H1 (cell line): ENCODE results near the gene TXNRD2. TPM values are rescaled to one million over a fixed set of nuclear protein-coding genes. Genes with fewer than 3 reads are reported as not detected.
A peak's percentile ranks its signal among the peaks of the same experiment; 100 is the strongest.

Source experiments
- CTCF ChIA-PET: fragments of 300-600 bp; sonication (Branson Sonifier 250); formaldehyde crosslinking; loops from one replicate; lab custom pipeline; 2021; ENCODE audit not compliant: partially characterized antibody; lab: Charles Lee
- POLR2A ChIA-PET: fragments of 300-600 bp; sonication (Branson Sonifier 250); formaldehyde crosslinking; loops from one replicate; lab custom pipeline; 2021; ENCODE audit warnings: inconsistent platforms; ENCODE audit not compliant: partially characterized antibody; lab: Charles Lee
- DNase-seq, 2 experiments: peaks; one replicate each; pipeline versions ENCODE4 v3.0.0 to v3.0.0-alpha.2; 2010 to 2022; ENCODE audit warnings: low spot score in 2 of 2, low read depth in 1 of 2, mixed read lengths in 1 of 2
- FAIRE-seq: peaks from 2 replicates; lab custom pipeline; 2011; peaks lifted over from hg19 to GRCh38; lab: Jason Lieb, UNC
- H2AFZ ChIP-seq: 2 replicates; pipeline ENCODE4 v1.8.1; 2012; ENCODE audit warnings: low read length, inconsistent platforms
- H2AK5ac ChIP-seq: 2 replicates; pipeline ENCODE4 v1.6.1; 2013; ENCODE audit warnings: low read depth, low read length
- H2BK120ac ChIP-seq: replicated peaks from 2 replicates; pipeline ENCODE3; 2013; ENCODE audit warnings: low read depth, low read length, inconsistent platforms
- H2BK12ac ChIP-seq: 2 replicates; pipeline ENCODE4 v1.6.1; 2013; ENCODE audit warnings: low read depth, low read length
- H2BK15ac ChIP-seq: 2 replicates; pipeline ENCODE4 v1.6.1; 2013; ENCODE audit warnings: low read length
- H2BK20ac ChIP-seq: 2 replicates; pipeline ENCODE4 v1.6.1; 2013; ENCODE audit warnings: low read length
- H2BK5ac ChIP-seq: 2 replicates; pipeline ENCODE4 v1.6.1; 2013; ENCODE audit warnings: low read depth, low read length
- H3K14ac ChIP-seq: 2 replicates; pipeline ENCODE4 v1.6.1; 2013; ENCODE audit warnings: inconsistent platforms; ENCODE audit not compliant: insufficient read length
- H3K18ac ChIP-seq: 2 replicates; pipeline ENCODE4 v1.6.1; 2013; ENCODE audit warnings: low read length; ENCODE audit errors: extremely low read depth
- H3K23ac ChIP-seq: 2 replicates; pipeline ENCODE4 v1.6.1; 2013; ENCODE audit warnings: inconsistent platforms; ENCODE audit not compliant: insufficient read length
- H3K23me2 ChIP-seq: 2 replicates; pipeline ENCODE4 v1.6.1; 2013; ENCODE audit warnings: low read depth, low read length
- H3K27ac ChIP-seq: 2 replicates; pipeline ENCODE4 v1.6.1; 2011; ENCODE audit warnings: low read depth, low read length, inconsistent platforms
- H3K27me3 ChIP-seq, 4 experiments: replicated peaks in 1 of 4; 1 replicate in 1 of 4; 2 replicates in 3 of 4; pipeline versions ENCODE4 v1.6.1 to v1.8.1; 2011 to 2013; ENCODE audit warnings: low read length in 3 of 4, mild to moderate bottlenecking in 3 of 4, inconsistent platforms in 2 of 4, mixed read lengths in 2 of 4, moderate library complexity in 1 of 4; ENCODE audit not compliant: control insufficient read depth in 3 of 4, insufficient read depth in 3 of 4; ENCODE audit errors: extremely low read depth in 1 of 4
- H3K36me3 ChIP-seq, 4 experiments: 2 replicates each; pipeline versions ENCODE4 v1.6.1 to v1.8.1; 2011 to 2013; ENCODE audit warnings: mild to moderate bottlenecking in 4 of 4, low read length in 3 of 4, moderate library complexity in 2 of 4, control low read depth in 1 of 4, inconsistent platforms in 1 of 4; ENCODE audit not compliant: insufficient read depth in 4 of 4, control insufficient read depth in 2 of 4
- H3K4ac ChIP-seq: replicated peaks from 2 replicates; pipeline ENCODE3; 2013; ENCODE audit warnings: low read length, low read depth, mixed read lengths, inconsistent platforms; ENCODE audit not compliant: insufficient read length
- H3K4me1 ChIP-seq, 4 experiments: replicated peaks in 1 of 4; 1 replicate in 1 of 4; 2 replicates in 3 of 4; pipeline versions ENCODE4 v1.6.1 to v1.8.1; 2011 to 2013; ENCODE audit warnings: low read length in 3 of 4, inconsistent platforms in 2 of 4, mixed read lengths in 1 of 4; ENCODE audit not compliant: insufficient read depth in 4 of 4, control insufficient read depth in 3 of 4
- H3K4me2 ChIP-seq, 2 experiments: 2 replicates each; pipeline versions ENCODE4 v1.6.1 to v1.8.1; 2011 to 2013; ENCODE audit warnings: low read depth in 2 of 2, low read length in 2 of 2, control low read depth in 1 of 2, inconsistent platforms in 1 of 2, mild to moderate bottlenecking in 1 of 2; ENCODE audit not compliant: insufficient read depth in 1 of 2
- H3K4me3 ChIP-seq, 4 experiments: fragments of 200-600, 300-600 bp in 1 of 4; sonication (generic), shearing (Covaris generic), sonication (Bioruptor Twin) in 1 of 4; 2 replicates each; pipeline versions ENCODE4 v1.5.1 to v1.8.1; 2011 to 2016; ENCODE audit warnings: low read length in 4 of 4, low read depth in 3 of 4, control low read depth in 2 of 4, inconsistent platforms in 2 of 4, mild to moderate bottlenecking in 2 of 4, mixed read lengths in 1 of 4, moderate library complexity in 1 of 4; ENCODE audit not compliant: insufficient read depth in 2 of 4; ENCODE audit errors: extremely low read depth in 1 of 4
- H3K56ac ChIP-seq: replicated peaks from 2 replicates; pipeline ENCODE3; 2013; ENCODE audit warnings: low read depth, mild to moderate bottlenecking, mixed read lengths, low read length, inconsistent platforms; ENCODE audit not compliant: insufficient read length
- H3K79me1 ChIP-seq: 2 replicates; pipeline ENCODE4 v1.6.1; 2013; ENCODE audit warnings: low read depth, low read length, control low read depth
- H3K79me2 ChIP-seq, 2 experiments: 2 replicates each; pipeline versions ENCODE4 v1.6.1 to v1.8.1; 2012 to 2013; ENCODE audit warnings: low read length in 2 of 2, mild to moderate bottlenecking in 2 of 2, inconsistent platforms in 1 of 2; ENCODE audit not compliant: insufficient read depth in 2 of 2, control insufficient read depth in 1 of 2
- H3K9ac ChIP-seq, 4 experiments: replicated peaks in 1 of 4; 1 replicate in 1 of 4; 2 replicates in 3 of 4; pipeline versions ENCODE4 v1.6.1 to v1.8.1; 2011 to 2013; ENCODE audit warnings: low read depth in 3 of 4, low read length in 3 of 4, control low read depth in 2 of 4, mild to moderate bottlenecking in 2 of 4, moderate library complexity in 2 of 4, inconsistent platforms in 1 of 4; ENCODE audit errors: extremely low read depth in 1 of 4
- H3K9me3 ChIP-seq, 2 experiments: 2 replicates each; pipeline versions ENCODE4 v1.6.1 to v1.8.1; 2012 to 2013; ENCODE audit warnings: mild to moderate bottlenecking in 2 of 2, moderate library complexity in 2 of 2, control low read depth in 1 of 2, inconsistent platforms in 1 of 2, low read depth in 1 of 2, low read length in 1 of 2, mixed read lengths in 1 of 2; ENCODE audit not compliant: insufficient read depth in 2 of 2
- H4K20me1 ChIP-seq, 2 experiments: replicated peaks in 1 of 2; 2 replicates each; pipeline versions ENCODE3 to v1.8.1; 2011 to 2013; ENCODE audit warnings: inconsistent platforms in 2 of 2, low read length in 2 of 2, mild to moderate bottlenecking in 1 of 2; ENCODE audit not compliant: insufficient read depth in 2 of 2, control insufficient read depth in 1 of 2
- H4K5ac ChIP-seq: 2 replicates; pipeline ENCODE4 v1.6.1; 2013; ENCODE audit warnings: low read length, low read depth, mixed read lengths, inconsistent platforms; ENCODE audit not compliant: insufficient read length
- H4K8ac ChIP-seq: 2 replicates; pipeline ENCODE4 v1.8.0; 2013; ENCODE audit warnings: mild to moderate bottlenecking, moderate library complexity, low read length, inconsistent platforms; ENCODE audit not compliant: insufficient read depth; ENCODE audit errors: extremely low read depth
- H4K91ac ChIP-seq: replicated peaks from 2 replicates; pipeline ENCODE3; 2013; ENCODE audit warnings: low read length, mixed read lengths, inconsistent platforms; ENCODE audit not compliant: insufficient read length
- EZH2 ChIP-seq: fragments of 200-600 bp; sonication (generic); IDR thresholded peaks from 2 replicates; pipeline ENCODE4 v1.7.1; 2012; ENCODE audit warnings: low read depth, mild to moderate bottlenecking, moderate library complexity, low read length, inconsistent platforms; ENCODE audit not compliant: severe bottlenecking
- JUN ChIP-seq: IDR thresholded peaks from 2 replicates; pipeline ENCODE4 v1.6.1; 2011; ENCODE audit warnings: low read depth, mild to moderate bottlenecking, improper control_type of control experiment, low read length
- POLR2A ChIP-seq, 2 experiments: IDR thresholded peaks; 1 replicate in 1 of 2; 2 replicates in 1 of 2; pipeline ENCODE4 v1.6.1; 2011; ENCODE audit warnings: low read depth in 2 of 2, low read length in 2 of 2, mild to moderate bottlenecking in 2 of 2; ENCODE audit errors: control extremely low read depth in 1 of 2
- RNF2 ChIP-seq: fragments of 200-900, 300-1000 bp; sonication (generic); IDR thresholded peaks from 2 replicates; pipeline ENCODE4 v1.7.1; 2016; ENCODE audit warnings: borderline replicate concordance, low read depth, mild to moderate bottlenecking, antibody characterized with exemption, low read length; ENCODE audit not compliant: poor library complexity, severe bottlenecking; ENCODE audit errors: missing control alignments
- RXRA ChIP-seq: IDR thresholded peaks from 2 replicates; pipeline ENCODE4 v1.6.1; 2011; ENCODE audit warnings: low read depth, mild to moderate bottlenecking, low read length, moderate library complexity; ENCODE audit not compliant: insufficient read depth
- TAF1 ChIP-seq: IDR thresholded peaks from 2 replicates; pipeline ENCODE4 v1.6.1; 2011; ENCODE audit warnings: mild to moderate bottlenecking, low read depth, low read length
- ZNF274 ChIP-seq: IDR thresholded peaks from 2 replicates; pipeline ENCODE4 v1.7.0; 2012; ENCODE audit warnings: low read length, borderline replicate concordance; ENCODE audit errors: extremely low read depth
- WGBS, 2 experiments: shearing (Covaris generic) in 1 of 2; methylation state at CpG; one replicate each; pipeline versions ENCODE4 v1.1.6 to v1.1.7; 2013 to 2015; ENCODE audit warnings: low lambda C conversion rate in 2 of 2, mixed read lengths in 2 of 2, inconsistent platforms in 1 of 2, low coverage in 1 of 2, missing lambda C conversion rate in 1 of 2; ENCODE audit not compliant: insufficient replicate concordance in 2 of 2, insufficient coverage in 1 of 2, insufficient read length in 1 of 2; ENCODE audit errors: extremely low coverage in 1 of 2, missing lambda C conversion rate in 1 of 2; 5-methylcytosine and 5-hydroxymethylcytosine counted together
- polyA plus RNA-seq, 7 experiments: library from polyadenylated mRNA; depleted of rRNA in 3 of 7; stranded (reverse) in 5 of 7; unstranded in 2 of 7; fragments of >200 nt in 5 of 7; fragments of 200-250 nt in 2 of 7; gene quantifications; 1 replicate in 5 of 7; 2 replicates in 1 of 7; 4 replicates in 1 of 7; pipeline versions ENCODE4 v1.2.1 to v1.2.3, GENCODE V29; 2011 to 2013; ENCODE audit warnings: missing spikeins in 2 of 7, mixed read lengths in 2 of 7
- total RNA-seq: library from RNA; stranded (reverse); fragmentation: NEBNext Ultra II Directional; extraction: Animal tissue kit (Norgen Biotek cat#: 25700); gene quantifications from 2 replicates; pipeline ENCODE4 v1.2.1, GENCODE V29; 2021
- TF ChIP-seq, protein P1 (sequence below): IDR thresholded peaks from 2 replicates; pipeline ENCODE4 v1.6.1; 2012; ENCODE audit warnings: low read length, inconsistent platforms

The TXNRD2 gene
- total and polyA plus RNA-seq, 2 of the 8 experiments (the other 6 are each of a cell fraction or from before 2014, with no cell fraction given) = 14.8 to 21.9 TPM

DNA sequence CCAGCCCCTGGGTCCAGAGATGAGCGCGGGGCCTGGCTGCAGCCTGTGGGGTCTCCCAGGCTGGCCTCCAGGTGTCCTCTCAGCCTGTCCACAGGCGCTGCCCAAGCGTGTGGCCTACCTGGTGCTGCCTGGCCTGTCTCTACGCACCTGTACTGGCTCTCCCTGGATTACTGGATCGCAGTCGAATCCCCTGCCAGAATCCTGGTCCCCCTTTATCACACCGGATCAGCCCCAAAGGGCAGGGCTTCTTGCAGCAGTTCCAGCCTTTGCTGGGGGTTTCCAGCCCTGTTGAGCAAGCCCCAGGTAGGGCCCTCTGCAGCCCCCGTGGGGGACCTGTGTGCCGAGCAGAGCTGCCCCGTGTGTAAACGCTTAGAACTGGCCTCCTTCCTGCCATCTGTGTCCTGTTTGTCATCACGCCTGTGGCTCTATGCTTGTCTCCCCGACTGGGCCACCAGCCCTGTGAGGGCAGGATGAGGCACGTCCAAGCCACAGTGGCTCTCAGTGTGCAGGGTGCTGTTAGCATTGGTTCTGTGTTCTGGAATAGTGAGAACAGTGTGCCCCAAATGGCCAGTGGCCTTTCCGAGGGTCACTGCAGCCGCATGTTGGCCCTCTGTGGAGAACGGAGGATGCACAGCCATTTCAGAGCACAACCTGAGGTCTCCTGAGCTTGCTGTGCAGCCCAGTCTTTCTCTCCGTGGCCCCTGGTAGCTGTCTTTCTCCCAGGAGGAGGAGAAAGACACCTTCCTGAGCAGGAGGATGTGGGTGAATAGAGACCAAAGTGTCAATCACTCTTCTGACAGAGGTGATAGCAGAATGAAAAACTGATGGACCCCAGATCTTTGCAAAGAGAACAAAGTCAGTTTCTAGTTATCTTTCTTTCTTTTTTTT lies 13.9 kb upstream of the TXNRD2 start:
- Histone ChIP-seq H3K14ac (no peak overlapping the region), H3K18ac (no peak overlapping the region), H3K27me3 (no peaks in the 10 kb centered on the region), H2BK20ac (no peak overlapping the region), H4K8ac (no peak overlapping the region; the same call in 1 of the 2 replicates), H3K4me3 (no peak overlapping the region), H4K91ac (peak overlapping the region; percentile 85), H3K23ac (no peak overlapping the region), H2AFZ (no peak overlapping the region), H3K4me2 (no peak overlapping the region), H3K9me3 (no peaks in the 10 kb centered on the region), H3K56ac (no peak overlapping the region), H3K23me2 (peaks cover 5% of the 10 kb centered on the region), H2BK120ac (no peak overlapping the region), H3K79me2 (no peaks in the 10 kb centered on the region), H2BK12ac (peak overlapping the region; percentile 1; the same call in 1 of the 2 replicates), H3K79me1 (no peaks in the 10 kb centered on the region), H3K4ac (no peak overlapping the region), H3K36me3 (no peaks in the 10 kb centered on the region), H2AK5ac (no peak overlapping the region; the same call in 1 of the 2 replicates), H3K9ac (no peak overlapping the region; a peak in 1 of 7 replicates), H2BK15ac (peak overlapping the region; percentile 55; the same call in 1 of the 2 replicates), H3K4me1 (peaks cover 0 to 10% (median 6%) of the 10 kb centered on the region in 4 experiments; a peak in 5 of 7 replicates), H4K20me1 (peaks cover 1 to 4% of the 10 kb centered on the region in 2 experiments), H3K27ac (no peak overlapping the region), H4K5ac (no peak overlapping the region), H2BK5ac (no peak overlapping the region)
- 88% methylated on average over 19 of the region's 19 CpGs; no CpG with 5 or more reads in 1 of the 2 experiments for WGBS, 2 experiments
- POLR2A ChIA-PET = no interaction called here
- DNase-seq = no peak
- CTCF ChIA-PET = interaction anchor here (0.8 to 4.3 kb wide), 3 partner anchors 11 to 224 kb away, joined by 3 to 30 read pairs (median 7); no protein-coding TSS in a partner anchor
- no peak for FAIRE-seq
- TF ChIP-seq EZH2 (no peak), JUN (no peak), RXRA (no peak), POLR2A (IDR thresholded peaks at IDR 0.05; ENCODE audit: control extremely low read depth in 1 of 2, low read depth in 2 of 2, low read length in 2 of 2) (no peak), RNF2 (no peak), ZNF274 (no peak), TAF1 (no peak)
- TF ChIP-seq, protein P1, sequence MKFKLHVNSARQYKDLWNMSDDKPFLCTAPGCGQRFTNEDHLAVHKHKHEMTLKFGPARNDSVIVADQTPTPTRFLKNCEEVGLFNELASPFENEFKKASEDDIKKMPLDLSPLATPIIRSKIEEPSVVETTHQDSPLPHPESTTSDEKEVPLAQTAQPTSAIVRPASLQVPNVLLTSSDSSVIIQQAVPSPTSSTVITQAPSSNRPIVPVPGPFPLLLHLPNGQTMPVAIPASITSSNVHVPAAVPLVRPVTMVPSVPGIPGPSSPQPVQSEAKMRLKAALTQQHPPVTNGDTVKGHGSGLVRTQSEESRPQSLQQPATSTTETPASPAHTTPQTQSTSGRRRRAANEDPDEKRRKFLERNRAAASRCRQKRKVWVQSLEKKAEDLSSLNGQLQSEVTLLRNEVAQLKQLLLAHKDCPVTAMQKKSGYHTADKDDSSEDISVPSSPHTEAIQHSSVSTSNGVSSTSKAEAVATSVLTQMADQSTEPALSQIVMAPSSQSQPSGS = no peak
